Breast epithelium (tissue), 3 donors: ENCODE measurements around the gene EMC10.

Source experiments
- CTCF ChIP-seq, 3 donors: fragments of 450-650 bp; IDR thresholded peaks; one replicate each; pipeline ENCODE4 v1.5.1; 2016 to 2017; ENCODE audit warnings: antibody characterized with exemption in 3 of 3, mild to moderate bottlenecking in 3 of 3, moderate library complexity in 3 of 3
- POLR2AphosphoS5 ChIP-seq, 3 donors: sonication (generic); formaldehyde crosslinking; IDR thresholded peaks; one replicate each; pipeline ENCODE4 v1.6.1; 2017; ENCODE audit warnings: antibody characterized with exemption in 3 of 3

GRCh38 chr19:50537306-50537685 is 61.0 kb downstream of the EMC10 start:
- TF ChIP-seq CTCF (IDR thresholded peaks at IDR 0.05) (no peak), POLR2AphosphoS5 (IDR thresholded peaks at IDR 0.05) (no peak)
